Breast epithelium (tissue), 4 donors: Measurements from ENCODE around the gene CGB3. TPM values are rescaled to one million over a fixed set of nuclear protein-coding genes. Genes with fewer than 3 reads are reported as not detected.
A peak's percentile ranks its signal among the peaks of the same experiment; 100 is the strongest.
"Not testable (repeated sequence)": the region's sequence is repeated elsewhere in the genome, so short reads cannot be mapped to it uniquely, and the experiment has no call there.

Experiments used
- DNase-seq, 2 donors: peaks; one replicate each; pipeline ENCODE4 v3.0.0-alpha.2; 2019; ENCODE audit warnings: low spot score in 2 of 2
- H3K27ac ChIP-seq, 2 donors: fragments of 200-600 bp; sonication (generic) in 1 of 2; one replicate each; pipeline ENCODE4 v1.5.1; 2016 to 2019; ENCODE audit warnings: mild to moderate bottlenecking in 1 of 2
- H3K27me3 ChIP-seq, 2 donors: fragments of 200-600 bp; sonication (generic) in 1 of 2; one replicate each; pipeline versions ENCODE4 v1.5.1 to v1.6.0; 2017 to 2019; ENCODE audit warnings: control low read depth in 1 of 2, mild to moderate bottlenecking in 1 of 2
- H3K36me3 ChIP-seq: fragments of 200-600 bp; one replicate; pipeline ENCODE4 v1.5.1; 2019
- H3K4me1 ChIP-seq, 2 donors: fragments of 200-600 bp; sonication (generic); one replicate each; pipeline ENCODE4 v1.5.1; 2016 to 2019; ENCODE audit warnings: control low read depth in 1 of 2
- H3K4me3 ChIP-seq, 3 donors: fragments of 200-600 bp; sonication (generic); 1 replicate in 2 of 3; 2 replicates in 1 of 3; pipeline ENCODE4 v1.5.1; 2016 to 2019; ENCODE audit warnings: mild to moderate bottlenecking in 3 of 3, moderate library complexity in 2 of 3
- H3K9me3 ChIP-seq, 2 donors: fragments of 200-600 bp; sonication (generic) in 1 of 2; one replicate each; pipeline ENCODE4 v1.5.1; 2016 to 2019; ENCODE audit warnings: control low read depth in 1 of 2
- CTCF ChIP-seq, 3 donors: fragments of 450-650 bp; IDR thresholded peaks; one replicate each; pipeline ENCODE4 v1.5.1; 2016 to 2017; ENCODE audit warnings: antibody characterized with exemption in 3 of 3, mild to moderate bottlenecking in 3 of 3, moderate library complexity in 3 of 3
- POLR2A ChIP-seq: fragments of 450-650 bp; IDR thresholded peaks from one replicate; pipeline ENCODE4 v1.6.1; 2016; ENCODE audit warnings: antibody characterized with exemption, mild to moderate bottlenecking, moderate library complexity
- POLR2AphosphoS5 ChIP-seq, 3 donors: sonication (generic); formaldehyde crosslinking; IDR thresholded peaks; one replicate each; pipeline ENCODE4 v1.6.1; 2017; ENCODE audit warnings: antibody characterized with exemption in 3 of 3
- intact Hi-C: fragments of 100-400 bp; cut with DNase I; formaldehyde crosslinking; loops from one replicate; pipeline ENCODE4 v1.15.1; 2023; ENCODE audit warnings: low total_unique reads
- total RNA-seq, 3 donors: library from RNA; depleted of rRNA; stranded (reverse); fragments of >200 nt; gene quantifications; one replicate each; pipeline ENCODE4 v1.1.0, GENCODE V29; 2016

The CGB3 gene
- total RNA-seq, 3 donors from 2014 or later = not detected

- DNase-seq = no peak
- Histone ChIP-seq H3K4me1 (peaks cover 0 to 6% of the 10 kb centered on the region in 2 donors), H3K27ac (no peak overlapping the region), H3K9me3 (no peaks in the 10 kb centered on the region), H3K4me3 (no peak overlapping the region), H3K27me3 (no peaks in the 10 kb centered on the region), H3K36me3 (no peaks in the 10 kb centered on the region)
- intact Hi-C loops = no loop called here
- TF ChIP-seq CTCF (IDR thresholded peaks at IDR 0.05) = no peak
- TF ChIP-seq POLR2A = no peak
- TF ChIP-seq POLR2AphosphoS5 (IDR thresholded peaks at IDR 0.05) = no peak
These were observed 2.0 kb downstream of the CGB3 start for GRCh38 chr19:49022116-49022515.

- H3K27me3 ChIP-seq = no peaks in the 10 kb centered on the region
- no peak overlapping the region for H3K27ac ChIP-seq
- H3K36me3 ChIP-seq = no peaks in the 10 kb centered on the region
- H3K4me3 ChIP-seq = no peak overlapping the region
- intact Hi-C loops = no loop called here
- DNase-seq = no peak
- no peak for TF ChIP-seq CTCF (IDR thresholded peaks at IDR 0.05)
- no peak for TF ChIP-seq POLR2AphosphoS5 (IDR thresholded peaks at IDR 0.05)
- no peak for TF ChIP-seq POLR2A
- peaks cover 0 to 6% of the 10 kb centered on the region in 2 donors for H3K4me1 ChIP-seq
- H3K9me3 ChIP-seq = no peaks in the 10 kb centered on the region
These were observed 2.9 kb downstream of the CGB3 start for GRCh38 chr19:49020931-49021895.

GRCh38 chr19:49020342-49020741 lies 3.8 kb downstream of the CGB3 start:
- H3K27ac ChIP-seq = no peak overlapping the region
- H3K27me3 ChIP-seq = no peaks in the 10 kb centered on the region
- intact Hi-C loops = no loop called here
- no peak for DNase-seq
- no peak for TF ChIP-seq POLR2AphosphoS5 (IDR thresholded peaks at IDR 0.05)
- no peak for TF ChIP-seq CTCF (IDR thresholded peaks at IDR 0.05)
- TF ChIP-seq POLR2A = no peak
- peaks cover 0 to 6% of the 10 kb centered on the region in 2 donors for H3K4me1 ChIP-seq
- no peaks in the 10 kb centered on the region for H3K9me3 ChIP-seq
- no peak overlapping the region for H3K4me3 ChIP-seq
- no peaks in the 10 kb centered on the region for H3K36me3 ChIP-seq

- peak in 1 of 2 donors; percentile 57 for DNase-seq
- Histone ChIP-seq H3K36me3 (peaks cover 4% of the 10 kb centered on the region), H3K27ac (no peak overlapping the region), H3K27me3 (no peaks in the 10 kb centered on the region), H3K4me3 (peak overlapping the region; percentile 43 to 70 (median 56)), H3K9me3 (no peaks in the 10 kb centered on the region), H3K4me1 (peaks cover 0 to 6% of the 10 kb centered on the region in 2 donors)
- intact Hi-C loops = no loop called here
- TF ChIP-seq POLR2AphosphoS5 (IDR thresholded peaks at IDR 0.05) (no peak), CTCF (IDR thresholded peaks at IDR 0.05) (peak in 1 of 3 donors; percentile 9), POLR2A (no peak)
These were observed 4.7 kb downstream of the CGB3 start for GRCh38 chr19:49019242-49019932.

- H3K36me3 ChIP-seq, H3K9me3 ChIP-seq, H3K27me3 ChIP-seq, H3K27ac ChIP-seq, intact Hi-C loops, H3K4me1 ChIP-seq, DNase-seq: not testable (repeated sequence)
- H3K4me3 ChIP-seq = peak overlapping the region; percentile 43 to 70 (median 56)
These were observed 5.5 kb downstream of the CGB3 start for GRCh38 chr19:49018388-49019241.
